Stimulated activated CD8-positive, alpha-beta memory T cell treated with anti-CD3 and anti-CD28 coated beads, Interleukin-4, amount 100 ng/mL, for 24 hours (primary cell): ENCODE results near the gene AGMO.
"Not testable (repeated sequence)": the region's sequence is repeated elsewhere in the genome, so short reads cannot be mapped to it uniquely, and the experiment has no call there.

Source experiments
- DNase-seq: peaks from one replicate; pipeline ENCODE4 v3.0.0-alpha.2; 2020; ENCODE audit warnings: low read depth

The AGMO gene

GRCh38 chr7:15559416-15559928 is 2.3 kb downstream of the AGMO start:
- no peak for DNase-seq

- no peak for DNase-seq
Observed at GRCh38 chr7:15558756-15559155, 3.1 kb downstream of the AGMO start.

GRCh38 chr7:15557686-15558085 is 4.1 kb downstream of the AGMO start:
- DNase-seq, result no peak

- no peak for DNase-seq
Observed at GRCh38 chr7:15557186-15557585, 4.6 kb downstream of the AGMO start.

GRCh38 chr7:15556339-15557105 is 5.3 kb downstream of the AGMO start:
- DNase-seq, result no peak

GRCh38 chr7:15555381-15555859 is 6.4 kb downstream of the AGMO start:
- DNase-seq, result no peak

- no peak for DNase-seq
Observed at GRCh38 chr7:15554744-15555143, 7.1 kb downstream of the AGMO start.

GRCh38 chr7:15554081-15554480 is 7.7 kb downstream of the AGMO start:
- DNase-seq, result no peak

GRCh38 chr7:15547320-15547719 is 14.5 kb downstream of the AGMO start:
- DNase-seq, result not testable (repeated sequence)

GRCh38 chr7:15546272-15546792 is 15.5 kb downstream of the AGMO start:
- DNase-seq, result no peak

GRCh38 chr7:15544050-15544449 is 17.8 kb downstream of the AGMO start:
- DNase-seq, result no peak

GRCh38 chr7:15543256-15543655 is 18.6 kb downstream of the AGMO start:
- no peak for DNase-seq

GRCh38 chr7:15527648-15528047 is 34.2 kb downstream of the AGMO start:
- no peak for DNase-seq

- DNase-seq, result no peak
Observed at GRCh38 chr7:15525652-15526263, 36.1 kb downstream of the AGMO start.

GRCh38 chr7:15524077-15524476 is 37.7 kb downstream of the AGMO start:
- DNase-seq, result no peak

- not testable (repeated sequence) for DNase-seq
Observed at GRCh38 chr7:15517865-15518264, 44.0 kb downstream of the AGMO start.

GRCh38 chr7:15515252-15515651 is 46.6 kb downstream of the AGMO start:
- no peak for DNase-seq

- no peak for DNase-seq
Observed at GRCh38 chr7:15508258-15508657, 53.6 kb downstream of the AGMO start.

- DNase-seq, result no peak
Observed at GRCh38 chr7:15507708-15508107, 54.1 kb downstream of the AGMO start.

- no peak for DNase-seq
Observed at GRCh38 chr7:15507171-15507570, 54.6 kb downstream of the AGMO start.

- DNase-seq, result no peak
Observed at GRCh38 chr7:15505761-15506160, 56.1 kb downstream of the AGMO start.

- DNase-seq, result no peak
Observed at GRCh38 chr7:15504351-15504750, 57.5 kb downstream of the AGMO start.

- no peak for DNase-seq
Observed at GRCh38 chr7:15503603-15504290, 58.1 kb downstream of the AGMO start.
